DND-41 (cell line): ENCODE results near the gene MAML3.

ENCODE experiments used
- EZH2 ChIP-seq: IDR thresholded peaks from 3 replicates; pipeline ENCODE4 v1.6.1; 2012; ENCODE audit warnings: borderline replicate concordance, low read depth, mild to moderate bottlenecking, moderate library complexity, low read length, inconsistent platforms; ENCODE audit not compliant: severe bottlenecking
- TF ChIP-seq, protein P1 (sequence below): IDR thresholded peaks from 2 replicates; pipeline ENCODE4 v1.5.1; 2012; ENCODE audit warnings: borderline replicate concordance, low read length, moderate library complexity, mild to moderate bottlenecking; ENCODE audit not compliant: poor library complexity, severe bottlenecking; ENCODE audit errors: extremely low read depth

DNA sequence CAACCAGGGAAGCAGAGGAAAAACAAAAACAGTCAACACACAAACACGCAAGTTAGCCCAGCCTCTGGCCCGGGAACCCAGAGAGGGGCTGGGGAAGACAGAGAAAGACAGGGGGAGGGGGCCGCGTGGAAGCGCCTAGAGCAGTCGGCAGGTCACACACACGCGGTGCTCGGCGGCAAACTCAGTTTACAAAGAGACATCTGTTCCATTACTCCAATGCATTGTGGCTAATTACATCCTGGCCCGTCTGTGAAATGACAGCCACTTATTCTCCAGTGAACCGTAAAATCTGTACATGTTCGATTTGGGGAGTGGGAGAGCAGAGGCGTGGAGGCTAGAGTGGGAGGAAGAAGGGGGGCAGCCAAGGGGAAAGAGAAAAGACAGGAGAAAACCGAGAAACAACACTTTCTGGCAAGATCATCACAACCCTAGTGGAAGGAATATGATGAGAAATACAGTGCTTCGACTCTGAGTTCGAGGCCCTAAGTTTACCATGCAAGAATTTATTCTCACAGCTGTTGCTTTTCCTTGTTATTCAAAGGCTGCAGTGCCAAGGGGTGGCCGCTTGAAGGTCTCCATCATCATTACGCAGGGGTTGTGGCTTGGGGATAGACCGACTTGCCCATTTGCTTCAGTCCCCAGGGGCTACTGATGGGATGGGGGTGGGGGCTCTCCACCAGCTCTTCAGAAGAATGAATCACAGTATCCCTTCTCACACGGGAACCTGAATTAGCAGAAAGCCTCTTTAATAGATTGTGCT is 320.7 kb downstream of the MAML3 start:
- TF ChIP-seq, protein P1, sequence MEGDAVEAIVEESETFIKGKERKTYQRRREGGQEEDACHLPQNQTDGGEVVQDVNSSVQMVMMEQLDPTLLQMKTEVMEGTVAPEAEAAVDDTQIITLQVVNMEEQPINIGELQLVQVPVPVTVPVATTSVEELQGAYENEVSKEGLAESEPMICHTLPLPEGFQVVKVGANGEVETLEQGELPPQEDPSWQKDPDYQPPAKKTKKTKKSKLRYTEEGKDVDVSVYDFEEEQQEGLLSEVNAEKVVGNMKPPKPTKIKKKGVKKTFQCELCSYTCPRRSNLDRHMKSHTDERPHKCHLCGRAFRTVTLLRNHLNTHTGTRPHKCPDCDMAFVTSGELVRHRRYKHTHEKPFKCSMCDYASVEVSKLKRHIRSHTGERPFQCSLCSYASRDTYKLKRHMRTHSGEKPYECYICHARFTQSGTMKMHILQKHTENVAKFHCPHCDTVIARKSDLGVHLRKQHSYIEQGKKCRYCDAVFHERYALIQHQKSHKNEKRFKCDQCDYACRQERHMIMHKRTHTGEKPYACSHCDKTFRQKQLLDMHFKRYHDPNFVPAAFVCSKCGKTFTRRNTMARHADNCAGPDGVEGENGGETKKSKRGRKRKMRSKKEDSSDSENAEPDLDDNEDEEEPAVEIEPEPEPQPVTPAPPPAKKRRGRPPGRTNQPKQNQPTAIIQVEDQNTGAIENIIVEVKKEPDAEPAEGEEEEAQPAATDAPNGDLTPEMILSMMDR, result no peak
- TF ChIP-seq EZH2, result no peak
